GM12801 (cell line): ENCODE measurements around the gene COL27A1.

ENCODE experiments used
- TF ChIP-seq, protein P1 (sequence below): IDR thresholded peaks from one replicate; pipeline ENCODE4 v1.5.1; 2011; ENCODE audit warnings: control low read depth; ENCODE audit not compliant: insufficient read length; ENCODE audit errors: extremely low read depth

COL27A1 gene

DNA sequence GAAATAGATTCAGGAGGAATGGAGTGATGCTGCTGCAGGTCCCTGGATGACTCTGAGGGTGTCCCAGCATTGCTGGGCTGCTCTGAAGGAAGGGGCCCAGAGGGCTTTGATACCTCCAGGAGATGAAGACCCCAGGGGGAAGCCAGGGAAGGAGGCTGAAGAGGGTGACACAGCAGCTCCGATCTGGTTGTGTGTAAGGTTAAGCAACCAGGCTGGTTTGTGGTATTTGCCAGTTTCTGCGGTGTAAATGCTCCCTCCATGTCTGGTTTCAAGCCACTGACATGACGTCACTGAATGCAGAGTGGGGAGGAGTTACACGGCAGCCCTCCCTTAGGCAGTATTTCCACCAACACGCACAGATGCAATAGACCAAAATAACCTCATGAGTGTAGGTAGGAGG, 127.6 kb downstream of the COL27A1 start:
- TF ChIP-seq, protein P1, sequence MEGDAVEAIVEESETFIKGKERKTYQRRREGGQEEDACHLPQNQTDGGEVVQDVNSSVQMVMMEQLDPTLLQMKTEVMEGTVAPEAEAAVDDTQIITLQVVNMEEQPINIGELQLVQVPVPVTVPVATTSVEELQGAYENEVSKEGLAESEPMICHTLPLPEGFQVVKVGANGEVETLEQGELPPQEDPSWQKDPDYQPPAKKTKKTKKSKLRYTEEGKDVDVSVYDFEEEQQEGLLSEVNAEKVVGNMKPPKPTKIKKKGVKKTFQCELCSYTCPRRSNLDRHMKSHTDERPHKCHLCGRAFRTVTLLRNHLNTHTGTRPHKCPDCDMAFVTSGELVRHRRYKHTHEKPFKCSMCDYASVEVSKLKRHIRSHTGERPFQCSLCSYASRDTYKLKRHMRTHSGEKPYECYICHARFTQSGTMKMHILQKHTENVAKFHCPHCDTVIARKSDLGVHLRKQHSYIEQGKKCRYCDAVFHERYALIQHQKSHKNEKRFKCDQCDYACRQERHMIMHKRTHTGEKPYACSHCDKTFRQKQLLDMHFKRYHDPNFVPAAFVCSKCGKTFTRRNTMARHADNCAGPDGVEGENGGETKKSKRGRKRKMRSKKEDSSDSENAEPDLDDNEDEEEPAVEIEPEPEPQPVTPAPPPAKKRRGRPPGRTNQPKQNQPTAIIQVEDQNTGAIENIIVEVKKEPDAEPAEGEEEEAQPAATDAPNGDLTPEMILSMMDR = no peak

DNA sequence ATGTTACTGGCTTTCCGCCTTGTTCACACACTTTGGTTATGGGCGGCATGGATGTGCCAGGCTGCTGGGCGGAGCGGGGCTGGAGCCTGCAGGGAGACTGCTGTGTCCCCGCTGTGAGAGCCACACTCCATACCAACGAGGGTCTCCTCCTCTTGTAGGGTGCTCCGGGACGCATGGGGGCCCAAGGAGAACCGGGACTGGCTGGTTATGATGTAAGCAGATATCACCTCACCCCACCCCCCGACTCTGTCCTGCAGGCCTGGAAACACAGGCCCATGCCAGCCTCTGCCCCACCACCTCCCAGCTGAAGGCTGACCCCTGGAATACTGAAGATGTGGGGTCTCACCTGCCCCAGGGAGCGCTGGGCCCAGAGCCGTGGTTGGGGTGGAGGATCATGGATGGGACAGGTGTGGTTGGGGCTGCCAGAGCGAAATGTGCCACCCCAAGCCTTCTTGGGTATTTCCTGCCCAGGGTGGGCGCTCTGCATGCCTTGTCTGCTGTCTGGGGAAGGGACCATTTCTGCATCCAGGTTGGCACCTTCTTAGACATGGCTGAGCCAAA, 128.3 kb downstream of the COL27A1 start:
- TF ChIP-seq, protein P1 = no peak

DNA sequence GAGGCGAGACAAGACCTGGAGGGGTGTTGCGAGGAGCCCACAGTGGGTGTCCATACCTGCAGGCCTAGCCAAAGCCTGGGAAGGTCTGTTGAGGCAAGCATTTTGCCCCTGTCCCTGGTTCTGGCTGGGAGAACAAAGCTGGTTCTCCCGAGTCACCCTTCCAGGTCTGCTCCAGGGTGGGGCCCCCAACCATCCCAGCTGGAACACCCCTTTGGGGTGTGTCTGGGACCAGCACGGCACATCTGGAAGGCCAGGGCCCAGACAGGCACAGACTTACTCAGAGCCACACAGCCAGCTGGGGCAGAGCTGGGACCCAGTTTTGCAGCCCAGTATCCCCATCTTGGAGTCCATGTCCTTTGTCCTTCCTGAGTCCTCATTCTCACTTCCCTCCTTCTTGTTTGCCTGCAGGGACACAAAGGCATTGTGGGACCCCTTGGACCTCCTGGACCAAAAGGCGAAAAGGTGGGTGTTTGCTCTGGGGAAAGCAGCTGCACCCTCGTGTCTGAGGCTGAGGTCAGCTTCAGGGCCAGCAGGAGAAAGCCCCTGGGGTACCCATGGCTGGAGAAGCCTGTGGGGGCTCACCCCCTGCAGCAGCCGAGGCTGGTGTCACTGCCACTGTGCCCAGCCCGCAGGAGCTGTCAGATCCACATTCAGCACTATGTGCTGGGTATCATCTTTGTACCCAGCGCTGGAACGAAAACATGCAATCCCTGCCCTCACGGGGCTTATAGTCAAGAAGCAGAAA, 129.2 kb downstream of the COL27A1 start:
- TF ChIP-seq, protein P1 = no peak

DNA sequence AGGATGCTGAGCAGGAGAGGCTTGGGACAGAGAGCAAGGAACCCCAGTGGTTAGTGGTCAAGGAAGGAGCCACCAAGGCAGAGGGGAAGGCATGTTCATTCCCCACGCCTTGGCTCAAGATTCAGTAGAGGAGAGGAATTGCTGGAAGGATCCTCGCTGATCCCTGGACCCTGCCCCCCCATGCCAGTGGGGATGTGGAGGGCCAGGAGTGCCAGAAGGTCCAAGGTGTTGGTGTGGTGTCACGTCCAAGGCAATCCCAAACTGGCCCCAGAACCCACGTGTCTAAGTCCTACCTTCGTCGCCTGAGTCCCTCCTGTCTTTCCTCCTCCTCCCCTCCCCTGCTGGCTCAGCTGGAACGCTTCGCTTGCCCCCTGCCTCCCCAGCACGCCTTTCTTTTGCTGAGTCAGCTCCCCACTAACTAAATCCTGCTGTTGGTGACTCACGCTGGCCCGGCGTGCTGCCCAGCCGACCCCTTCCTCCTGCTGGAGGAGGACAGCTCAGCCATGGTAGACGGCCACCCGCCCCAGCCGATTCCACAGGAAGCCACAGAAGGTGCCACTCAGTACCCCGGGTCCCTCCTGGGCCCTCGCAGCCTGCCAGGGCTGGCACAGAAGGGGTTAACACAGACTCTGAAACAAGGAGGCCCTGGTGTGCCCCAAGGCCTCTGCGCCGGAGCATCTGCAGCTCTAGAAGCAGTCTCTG, 130.0 kb downstream of the COL27A1 start:
- TF ChIP-seq, protein P1 = no peak

DNA sequence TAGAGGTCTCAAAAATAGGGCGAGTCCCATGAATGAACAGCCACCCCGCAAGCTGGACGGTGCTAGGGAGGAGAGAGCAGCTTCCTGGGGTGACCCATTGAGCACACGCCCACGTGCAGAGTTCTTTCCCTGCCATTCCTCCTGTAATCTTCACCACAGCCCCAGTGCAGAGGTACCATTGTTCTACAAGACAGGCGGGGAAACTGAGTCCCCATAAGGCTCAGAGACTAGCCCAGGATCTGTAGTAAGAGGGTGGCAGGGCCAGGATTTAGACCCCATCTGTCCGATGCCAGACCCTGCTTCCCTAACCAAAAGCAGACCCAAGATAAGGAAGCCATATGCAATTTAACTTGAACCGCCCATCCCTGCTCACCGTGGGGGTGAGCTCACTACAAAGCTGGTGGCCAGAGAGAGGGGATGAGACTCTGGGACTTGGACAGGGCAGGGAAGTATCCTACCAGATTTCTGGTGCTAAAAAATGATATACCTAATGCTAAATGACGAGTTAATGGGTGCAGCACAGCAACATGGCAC, 130.9 kb downstream of the COL27A1 start:
- TF ChIP-seq, protein P1 = no peak

DNA sequence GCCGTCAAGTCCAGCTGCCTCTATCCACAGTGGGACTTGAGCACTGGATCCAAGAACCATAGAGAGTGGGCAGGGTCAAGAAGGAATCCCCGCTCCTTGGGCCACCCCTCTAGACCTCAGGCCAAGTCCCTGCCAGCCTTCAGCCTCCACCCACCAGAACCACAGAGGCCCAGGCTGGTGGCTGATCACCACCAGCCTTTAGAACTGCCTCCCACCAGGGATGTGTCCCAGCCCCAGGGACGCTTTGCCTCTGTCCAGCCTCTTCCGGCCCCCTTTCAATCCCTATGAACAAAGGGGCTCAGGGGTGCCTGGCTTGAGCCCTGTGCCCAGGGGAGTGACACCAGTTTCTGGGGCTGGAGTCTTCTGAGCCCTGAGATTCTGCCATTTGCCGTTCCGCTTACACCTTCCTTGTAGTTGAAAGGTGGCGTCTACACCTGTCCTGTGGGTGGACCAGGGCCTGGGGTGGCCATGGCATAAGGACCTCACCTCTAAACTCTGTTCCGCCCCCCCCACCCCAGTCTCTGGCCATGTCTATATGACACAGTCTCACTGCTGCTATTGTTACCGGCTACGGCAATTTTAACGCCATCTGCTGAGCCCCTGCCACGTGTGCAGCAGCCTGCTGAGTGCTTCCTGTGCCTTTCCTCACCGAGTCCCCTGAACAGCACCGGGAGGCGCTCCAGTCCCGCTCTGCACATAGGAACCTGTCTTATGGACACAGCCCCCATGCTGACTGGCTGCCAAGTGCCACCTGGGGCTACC, 131.8 kb downstream of the COL27A1 start:
- TF ChIP-seq, protein P1 = no peak

DNA sequence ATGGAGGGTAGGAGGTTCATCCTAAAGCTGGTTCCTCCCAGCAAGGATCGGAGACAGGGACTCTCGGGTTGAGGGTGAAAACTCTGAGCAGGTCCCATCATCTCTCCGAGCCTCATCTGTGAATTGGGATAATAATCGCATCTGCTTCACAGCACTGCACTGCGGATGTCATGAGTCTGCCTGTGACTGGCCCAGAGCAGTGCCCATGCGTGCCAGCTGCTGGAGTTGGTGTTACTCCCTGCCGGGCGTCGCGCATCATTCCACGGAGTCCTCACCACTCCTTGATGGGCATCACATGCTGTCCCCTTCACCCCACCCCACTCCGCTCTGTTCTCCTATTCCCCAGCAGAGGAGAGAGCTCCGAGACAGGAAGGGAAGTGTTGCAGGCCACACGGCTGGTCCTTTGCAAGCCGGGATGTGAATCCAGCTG, 132.4 kb downstream of the COL27A1 start:
- TF ChIP-seq, protein P1 = no peak
